ENCODE data around the gene NPAS2.

NPAS2 gene

DNA sequence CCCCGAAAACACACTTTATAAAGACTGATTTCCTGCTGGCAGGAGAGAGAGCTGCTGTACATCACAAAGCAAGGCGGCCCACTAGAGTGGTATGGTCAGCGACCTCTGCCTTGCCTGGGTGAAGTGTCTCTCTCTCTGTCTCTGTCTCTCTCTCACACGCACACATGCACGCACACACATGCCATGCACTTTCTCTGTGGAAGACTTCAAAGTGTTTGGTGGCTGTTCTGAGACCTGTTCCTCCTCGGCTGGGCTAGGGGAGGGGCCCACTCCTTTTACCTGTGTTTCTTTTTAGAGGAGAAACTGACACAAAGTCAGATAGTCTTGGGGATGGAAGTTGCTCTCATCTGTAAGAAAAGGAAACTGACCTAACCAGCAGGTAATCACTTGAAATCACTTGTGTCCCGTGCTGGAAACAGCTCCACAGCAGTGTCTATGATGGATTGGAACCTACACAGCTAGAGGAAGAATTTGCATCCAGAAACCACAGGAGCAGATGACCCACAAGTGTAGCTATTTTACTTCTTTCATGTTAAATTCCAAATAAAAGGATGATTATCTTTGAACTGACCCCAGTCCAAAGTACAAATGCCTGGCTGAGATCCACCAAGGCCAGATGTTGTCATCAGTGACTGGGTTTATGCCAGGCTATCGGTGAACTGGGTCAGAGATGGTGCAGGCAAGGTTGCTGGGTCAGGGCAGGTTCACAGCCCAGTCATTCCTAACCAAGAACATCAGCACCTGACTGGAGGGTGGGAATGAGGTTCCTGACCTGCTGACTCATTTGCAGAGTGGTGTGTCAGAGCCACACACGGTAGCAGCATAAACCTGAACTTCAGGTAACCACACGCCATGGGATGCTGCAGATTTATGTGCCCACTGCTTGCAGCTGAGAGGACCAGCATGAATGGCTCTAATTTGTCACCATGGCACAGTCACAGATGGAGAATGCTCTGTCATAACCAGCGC lies 63.0 kb downstream of the NPAS2 start:
- no peak for DNase-seq (ENCODE audit: low read depth in 2 of 2)

DNA sequence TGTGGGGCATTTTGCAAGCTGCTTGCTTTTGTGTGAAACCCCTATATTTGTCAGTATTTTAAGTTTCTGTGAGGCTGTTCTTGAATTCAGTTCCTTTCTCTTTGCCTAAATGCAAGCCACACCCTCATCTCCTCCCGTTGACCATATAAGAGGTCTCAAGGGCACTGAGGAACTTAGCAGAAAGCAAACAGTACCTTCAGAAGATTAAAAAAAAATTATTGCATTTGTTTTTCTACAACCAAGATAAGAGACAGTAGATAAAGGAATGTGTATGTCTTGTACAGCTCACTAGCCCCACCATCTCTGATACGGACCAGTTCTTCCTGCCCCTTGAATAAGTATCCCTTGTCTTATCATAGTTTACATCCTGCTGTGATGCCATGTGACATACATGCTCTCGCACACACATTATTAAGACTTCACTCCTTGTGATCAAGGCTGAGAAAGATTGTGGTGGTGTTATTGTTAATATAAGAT lies 64.2 kb downstream of the NPAS2 start:
- DNase-seq (ENCODE audit: low read depth in 2 of 2) = no peak

DNA sequence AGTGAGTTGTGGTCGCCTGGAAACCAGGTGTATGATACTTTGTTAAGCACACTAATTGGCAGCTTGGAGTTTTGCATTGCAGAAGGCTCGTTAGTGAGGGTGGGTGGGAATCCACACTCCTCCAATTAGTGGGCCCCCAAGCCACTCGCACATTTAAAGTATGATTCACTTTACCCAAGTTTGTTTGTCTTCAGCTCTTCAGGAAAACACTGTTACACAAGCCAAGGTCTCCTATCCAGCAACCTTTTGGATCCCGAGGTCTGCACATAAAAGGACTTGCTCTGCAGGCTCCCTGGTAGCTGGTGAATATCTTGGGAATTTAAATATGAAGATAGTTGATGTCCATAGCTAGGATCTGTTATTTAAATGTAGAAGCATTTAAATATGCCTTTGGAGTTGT lies 66.1 kb downstream of the NPAS2 start:
- no peak for DNase-seq (ENCODE audit: low read depth in 2 of 2)

DNA sequence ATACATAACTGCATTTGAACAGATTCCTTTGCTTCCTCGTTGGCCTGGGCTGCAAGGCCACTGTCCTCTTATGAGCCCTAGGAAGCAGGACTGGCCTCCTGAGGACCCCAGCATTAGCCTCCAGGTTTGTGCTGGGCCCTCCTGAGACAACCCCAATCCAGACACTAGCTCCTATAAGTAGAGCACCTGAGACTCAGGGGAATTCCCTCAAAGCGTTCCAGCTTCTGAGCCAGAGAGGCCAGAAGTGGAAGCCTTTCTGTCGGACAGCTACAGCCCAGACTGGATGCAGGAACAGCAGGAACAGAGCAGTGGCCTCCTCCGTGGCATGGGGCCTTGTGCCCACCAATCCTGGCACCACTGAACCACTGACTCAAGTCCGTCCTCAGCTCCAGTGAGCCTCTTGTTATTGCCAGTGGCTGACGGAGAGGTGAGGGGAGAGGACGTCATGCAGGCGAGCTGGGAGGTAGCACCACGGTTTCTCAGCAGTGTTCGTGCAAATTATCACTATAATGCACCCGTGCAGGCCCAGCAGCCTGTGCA lies 67.2 kb downstream of the NPAS2 start:
- no peak for DNase-seq (ENCODE audit: low read depth in 2 of 2)

DNA sequence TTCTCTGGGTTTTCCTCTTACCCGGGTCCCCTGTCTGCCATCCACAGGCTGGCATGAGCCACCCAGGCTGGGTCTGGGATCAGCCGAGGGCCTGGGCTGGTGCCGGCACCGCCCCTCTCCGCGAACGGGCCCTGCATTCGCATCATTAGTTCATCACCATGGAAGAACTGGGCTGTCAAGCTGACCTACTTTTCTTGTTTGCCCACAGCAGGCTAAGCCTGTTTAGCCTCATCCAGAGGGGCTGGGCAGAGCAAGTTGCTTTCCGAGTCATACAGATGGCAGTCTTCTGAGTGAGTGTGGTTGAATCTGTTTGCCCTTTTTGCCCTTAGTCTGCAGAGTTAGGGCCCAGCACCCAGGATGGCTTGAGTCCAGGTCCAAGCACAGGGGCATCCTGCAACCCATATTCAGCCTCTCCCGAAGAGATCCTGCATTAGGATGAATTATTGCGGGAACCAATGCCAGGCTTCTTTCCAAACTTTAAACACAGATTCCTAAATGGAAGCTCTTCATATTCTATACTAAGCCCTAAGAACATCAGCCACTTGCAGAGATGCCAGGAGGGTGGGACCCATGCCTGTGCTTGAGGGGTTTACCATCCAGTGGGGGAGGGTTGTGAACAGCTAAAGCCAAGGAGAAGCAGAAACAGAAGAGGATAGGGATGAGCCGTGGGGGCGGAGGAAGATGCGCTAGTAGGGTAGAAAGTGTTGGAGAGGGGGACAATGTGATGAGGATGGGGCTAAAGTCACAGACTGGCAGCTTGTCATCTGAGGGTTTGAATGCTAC lies 68.0 kb downstream of the NPAS2 start:
- DNase-seq (ENCODE audit: low read depth in 2 of 2) = no peak

DNA sequence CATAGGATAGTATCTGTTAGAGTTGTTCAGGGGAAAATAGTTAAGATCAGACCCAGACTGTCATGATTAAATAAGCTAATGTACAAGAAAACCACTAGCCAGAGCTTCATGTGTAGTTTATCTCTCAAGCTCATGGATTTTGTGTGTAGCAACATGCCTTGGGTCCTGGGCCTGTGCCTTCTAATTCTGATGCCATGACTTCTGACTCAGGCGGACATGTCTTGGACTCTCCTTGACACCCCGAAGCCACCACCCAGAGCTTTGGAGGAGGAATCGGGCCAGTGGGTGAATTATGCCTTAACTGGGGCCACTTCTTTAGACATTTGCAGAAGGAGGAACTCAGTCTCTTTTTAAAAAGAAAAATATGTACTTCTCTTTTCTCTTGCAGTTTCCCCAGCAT lies 68.7 kb downstream of the NPAS2 start:
- no peak for DNase-seq (ENCODE audit: low read depth in 2 of 2)

DNA sequence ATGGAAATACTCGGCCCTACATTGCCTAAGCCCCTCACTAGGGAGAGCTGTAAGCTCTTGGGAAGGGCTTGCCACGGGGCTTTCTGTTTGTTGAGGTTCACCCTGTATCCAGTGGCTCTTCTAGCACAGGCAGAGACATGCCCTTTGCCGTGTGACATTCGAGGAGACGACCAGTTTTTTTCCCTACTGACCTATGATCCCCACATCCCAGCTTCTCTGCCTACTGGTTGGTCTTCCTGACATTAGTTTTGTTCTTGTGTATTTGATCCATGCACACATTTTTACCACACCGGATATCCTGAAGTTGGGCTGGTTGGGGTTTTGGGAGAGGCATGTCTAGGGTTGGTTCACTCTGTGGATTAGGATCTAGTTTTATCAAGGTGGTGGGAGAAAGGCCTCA lies 69.3 kb downstream of the NPAS2 start:
- DNase-seq (ENCODE audit: low read depth in 2 of 2) = no peak

DNA sequence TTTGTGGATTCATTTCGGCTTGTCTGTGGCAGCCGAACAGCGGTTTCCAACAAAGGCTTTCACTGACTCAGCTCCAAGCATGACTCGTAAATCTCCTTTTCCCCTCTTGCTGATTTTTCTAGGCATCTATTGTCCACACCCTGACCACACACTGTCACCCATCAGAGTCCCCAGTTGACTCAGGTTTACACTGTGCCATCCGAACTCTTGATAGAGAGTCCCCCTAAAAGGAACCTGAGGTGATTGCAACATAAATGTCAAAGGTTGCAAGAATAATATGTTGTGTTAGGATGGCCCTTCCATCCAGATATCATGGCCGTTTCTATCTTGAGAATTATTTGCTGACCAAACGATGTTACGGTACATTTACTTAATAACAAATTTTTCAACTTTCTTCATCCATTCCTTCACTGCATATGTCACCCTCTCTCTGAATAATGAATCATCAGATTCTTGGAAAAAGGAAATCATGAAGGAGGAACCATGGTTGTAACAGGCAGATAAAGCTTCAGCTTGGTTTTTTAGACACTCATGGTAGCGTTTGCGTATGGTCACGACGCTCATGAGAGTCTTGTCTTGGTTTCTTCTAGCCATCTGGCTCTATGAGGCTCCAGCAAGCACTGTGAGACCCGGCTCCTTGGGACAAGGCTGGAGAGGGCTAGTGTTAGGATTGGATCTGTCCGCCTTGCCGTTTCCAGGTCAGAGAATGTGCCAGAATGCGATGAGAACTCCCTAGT lies 72.1 kb downstream of the NPAS2 start:
- DNase-seq (ENCODE audit: low read depth in 2 of 2) = no peak

DNA sequence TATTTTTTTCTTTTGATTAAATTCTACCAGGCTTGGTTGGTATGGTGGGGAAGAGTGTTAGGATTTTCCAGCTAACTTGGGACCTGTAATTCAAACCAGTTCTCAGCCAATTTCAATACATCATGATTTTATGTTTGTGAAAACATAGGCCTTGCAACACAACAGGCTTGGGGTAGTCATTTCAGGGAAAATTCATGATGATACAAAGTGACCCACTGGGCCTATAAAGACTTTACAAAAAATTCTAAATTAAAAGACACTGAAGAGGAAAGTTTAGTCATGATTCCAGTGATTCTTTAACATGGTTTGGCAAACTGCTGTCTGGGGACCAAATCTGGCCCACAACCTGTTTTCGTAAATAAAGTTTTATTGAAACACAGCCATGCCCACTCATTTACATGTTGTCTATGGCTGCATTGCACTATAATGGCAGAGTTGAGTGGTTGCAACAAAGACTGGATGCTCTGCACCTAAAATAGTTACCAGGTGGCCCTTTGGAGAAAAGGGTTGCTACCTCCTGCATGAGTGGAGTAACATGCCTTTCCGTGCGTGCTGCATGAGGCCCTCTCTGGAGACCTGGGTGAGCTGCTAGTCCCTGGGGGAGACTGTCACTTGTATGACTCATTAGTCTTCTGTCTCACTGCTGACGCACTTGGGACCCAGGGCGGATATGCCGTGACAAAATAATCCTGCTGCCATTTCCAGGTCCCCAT lies 73.6 kb downstream of the NPAS2 start:
- DNase-seq (ENCODE audit: low read depth in 2 of 2) = no peak

DNA sequence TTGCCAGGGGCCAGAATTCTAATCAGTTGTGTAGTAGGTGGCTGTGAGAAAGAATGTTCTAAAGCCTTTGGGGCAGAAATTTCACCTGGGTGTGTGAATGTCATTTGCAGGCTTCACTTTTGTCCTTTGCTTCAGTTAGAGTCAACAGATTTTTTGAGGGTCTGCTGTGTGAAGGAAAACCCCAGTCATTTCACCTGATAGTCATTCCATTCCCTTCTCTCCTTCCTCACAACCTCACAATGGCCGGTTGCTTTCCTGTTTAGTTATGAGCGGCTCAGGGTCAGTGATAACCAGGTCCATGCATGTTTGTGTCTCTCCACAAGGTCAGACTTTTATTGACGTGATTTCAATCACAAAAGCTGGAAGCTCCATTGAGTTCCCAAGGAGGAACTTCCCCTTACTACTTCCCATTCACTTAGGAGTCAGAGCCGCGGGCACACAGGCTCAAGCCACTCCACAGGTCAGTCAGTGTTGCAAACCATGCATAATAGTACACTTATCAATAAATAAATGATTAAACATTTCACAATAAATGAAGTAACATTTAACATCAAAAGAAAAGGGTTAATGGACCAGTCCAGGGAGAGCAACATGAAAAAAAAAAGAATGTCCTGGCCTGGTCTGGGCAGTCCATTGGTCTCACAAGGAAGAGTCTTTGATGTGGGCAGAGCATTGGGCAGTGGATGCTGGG lies 74.3 kb downstream of the NPAS2 start:
- no peak for DNase-seq (ENCODE audit: low read depth in 2 of 2)

DNA sequence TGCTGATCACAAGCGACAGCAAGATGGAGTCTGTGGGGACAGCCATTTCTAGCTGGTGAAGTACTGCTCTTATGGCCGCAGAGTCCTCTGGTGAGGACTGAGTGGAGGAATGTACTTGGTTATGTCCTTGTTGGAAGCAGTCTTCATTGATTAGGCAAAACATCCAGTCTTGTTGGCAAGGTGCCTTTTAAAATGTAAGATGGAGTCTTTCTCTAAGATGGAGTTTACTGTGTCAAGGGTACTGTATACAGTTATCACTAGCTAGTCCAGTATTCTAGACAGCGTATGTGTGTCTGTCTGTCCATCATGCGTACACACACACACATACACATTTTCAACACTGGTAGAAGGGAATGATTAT lies 74.8 kb downstream of the NPAS2 start:
- no peak for DNase-seq (ENCODE audit: low read depth in 2 of 2)

DNA sequence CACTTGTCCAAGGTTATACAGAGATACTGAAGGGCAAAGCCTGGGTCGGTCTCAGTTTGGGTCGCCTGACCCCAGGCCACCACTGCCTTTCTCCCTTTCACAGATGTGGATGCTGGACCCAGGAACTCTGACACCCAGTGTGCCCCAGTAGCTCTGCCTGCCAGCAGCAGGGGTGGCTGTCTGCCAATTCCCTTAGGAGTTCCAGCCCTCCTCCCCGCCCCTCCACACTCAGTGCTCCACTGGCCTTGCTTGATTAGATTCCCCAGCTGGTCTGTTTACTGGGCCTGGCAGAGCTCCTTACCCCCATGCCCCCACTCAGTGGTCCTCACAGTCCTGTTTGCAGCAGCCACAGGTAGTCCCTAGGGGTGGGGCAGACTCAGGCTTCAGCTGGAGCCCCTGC lies 75.5 kb downstream of the NPAS2 start:
- DNase-seq (ENCODE audit: low read depth in 2 of 2) = no peak

DNA sequence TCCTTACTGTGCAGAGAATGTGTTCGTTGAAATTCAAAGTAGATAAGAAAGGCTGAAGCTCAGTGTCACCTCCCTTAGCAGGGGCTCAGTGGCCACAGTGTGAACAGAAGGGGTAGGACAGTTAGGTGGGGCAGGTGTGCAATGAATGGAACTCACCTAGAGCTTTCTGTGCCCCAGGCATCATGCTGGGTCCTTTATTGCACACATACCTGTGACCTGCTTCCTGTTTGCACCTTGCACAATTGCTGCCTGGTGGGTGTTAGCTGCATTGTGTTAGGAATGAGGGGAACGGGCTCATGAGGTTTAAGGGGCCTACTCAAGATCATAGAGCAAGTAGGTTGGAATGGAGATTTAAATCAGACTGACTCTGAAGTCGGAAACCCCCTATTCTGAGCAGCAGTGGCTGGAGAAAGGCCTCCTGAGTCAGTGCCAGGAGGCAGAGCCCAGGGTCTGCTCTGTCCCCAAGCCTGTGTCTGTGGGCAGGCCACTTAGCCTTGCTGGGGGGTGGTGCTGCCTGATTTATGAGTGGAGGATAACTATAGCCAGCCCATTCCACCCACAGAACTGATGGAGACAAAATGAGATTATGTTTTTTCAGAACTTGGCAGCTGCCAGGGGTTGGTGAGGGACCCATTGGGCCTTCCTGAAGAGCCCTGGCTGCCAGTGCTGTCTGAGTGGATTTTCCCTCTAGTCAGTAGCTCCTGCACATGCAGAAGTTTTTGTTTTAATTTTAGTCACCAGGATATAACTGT lies 76.2 kb downstream of the NPAS2 start:
- no peak for DNase-seq (ENCODE audit: low read depth in 2 of 2)

DNA sequence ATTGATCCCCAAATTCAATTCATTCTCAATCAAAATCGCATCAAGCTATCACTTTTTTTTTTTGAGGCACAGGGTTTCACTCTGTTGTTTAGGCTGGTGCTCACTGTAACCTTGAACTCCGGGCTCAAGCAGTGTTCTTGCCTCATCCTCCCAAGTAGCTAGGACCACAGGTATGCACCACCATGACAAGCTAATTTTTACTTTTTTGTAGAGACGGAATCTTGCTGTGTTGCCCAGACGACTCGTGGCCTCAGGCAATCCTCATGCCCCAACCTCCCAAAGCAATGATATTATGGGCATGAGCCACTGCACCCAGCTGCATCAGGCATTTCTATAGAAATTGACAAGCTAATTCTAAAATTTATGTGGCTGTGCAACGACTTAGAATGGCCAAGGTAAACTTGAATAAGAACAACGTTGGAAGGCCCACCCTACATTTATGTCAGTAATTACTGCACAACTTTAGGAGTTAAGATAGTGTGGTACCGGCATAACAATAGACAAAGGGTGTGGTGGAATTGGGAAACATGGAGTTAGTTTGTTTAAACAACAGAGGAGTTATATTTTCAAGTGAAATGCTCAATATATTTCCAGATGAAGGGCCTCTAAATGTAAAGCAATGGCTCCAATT lies 78.2 kb downstream of the NPAS2 start:
- no peak for DNase-seq (ENCODE audit: low read depth in 2 of 2)

DNA sequence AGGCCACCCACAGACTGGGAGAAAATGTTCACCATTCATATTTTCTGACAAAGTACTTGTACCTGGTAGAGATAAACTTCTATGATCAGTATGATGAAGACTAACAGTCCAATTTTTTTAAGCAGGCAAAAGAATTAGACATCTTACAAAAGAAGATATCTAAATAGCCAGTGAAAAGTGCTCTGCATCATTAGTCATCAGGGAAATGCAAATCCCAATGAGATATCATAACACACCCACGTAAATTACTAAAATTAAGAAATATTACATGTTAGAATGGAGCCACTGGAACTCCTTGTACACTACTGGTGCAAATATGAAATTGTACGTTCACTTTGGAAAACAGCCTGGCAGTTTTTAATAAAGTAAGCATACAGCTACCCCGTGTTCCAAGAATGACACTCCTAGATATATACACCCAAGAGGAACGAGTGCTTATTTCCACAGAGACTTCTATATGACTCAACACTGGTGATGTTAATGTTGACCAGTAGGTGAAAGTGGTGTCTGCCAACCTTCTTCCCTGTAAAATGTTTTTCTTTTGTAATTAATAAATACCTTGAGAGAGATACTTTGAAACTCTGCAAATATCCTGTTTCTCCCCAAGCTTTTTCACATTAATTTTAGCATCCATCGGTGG lies 80.3 kb downstream of the NPAS2 start:
- DNase-seq (ENCODE audit: low read depth in 2 of 2) = no peak

DNA sequence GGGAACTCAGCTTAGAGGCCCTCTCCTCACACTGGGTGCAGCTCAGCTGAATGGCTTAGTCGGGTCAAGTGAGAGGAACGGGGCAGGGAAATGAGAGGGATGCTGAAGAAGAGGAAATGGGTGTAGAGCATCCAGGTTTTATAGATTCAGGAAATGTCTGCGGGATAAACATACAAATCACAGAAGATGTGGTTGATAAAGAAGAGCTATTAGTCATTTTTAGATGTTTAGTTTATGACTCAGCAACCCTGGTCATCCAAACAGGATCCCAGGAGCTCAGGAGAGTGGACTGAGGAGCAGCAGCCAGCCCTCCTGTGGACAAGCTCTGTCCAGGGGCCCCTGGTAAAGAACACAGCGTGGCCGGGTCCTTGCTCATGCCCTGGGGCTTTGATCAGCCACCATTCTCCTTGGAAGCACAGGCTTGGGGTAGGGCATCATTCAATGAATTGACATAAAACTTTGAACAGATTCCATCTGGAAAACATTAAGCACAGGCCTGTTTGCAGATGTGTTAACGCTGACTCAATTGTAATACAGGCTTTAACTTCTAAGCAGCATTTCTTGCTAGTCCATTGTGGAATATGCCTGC lies 83.0 kb downstream of the NPAS2 start:
- no peak for DNase-seq (ENCODE audit: low read depth in 2 of 2)

DNA sequence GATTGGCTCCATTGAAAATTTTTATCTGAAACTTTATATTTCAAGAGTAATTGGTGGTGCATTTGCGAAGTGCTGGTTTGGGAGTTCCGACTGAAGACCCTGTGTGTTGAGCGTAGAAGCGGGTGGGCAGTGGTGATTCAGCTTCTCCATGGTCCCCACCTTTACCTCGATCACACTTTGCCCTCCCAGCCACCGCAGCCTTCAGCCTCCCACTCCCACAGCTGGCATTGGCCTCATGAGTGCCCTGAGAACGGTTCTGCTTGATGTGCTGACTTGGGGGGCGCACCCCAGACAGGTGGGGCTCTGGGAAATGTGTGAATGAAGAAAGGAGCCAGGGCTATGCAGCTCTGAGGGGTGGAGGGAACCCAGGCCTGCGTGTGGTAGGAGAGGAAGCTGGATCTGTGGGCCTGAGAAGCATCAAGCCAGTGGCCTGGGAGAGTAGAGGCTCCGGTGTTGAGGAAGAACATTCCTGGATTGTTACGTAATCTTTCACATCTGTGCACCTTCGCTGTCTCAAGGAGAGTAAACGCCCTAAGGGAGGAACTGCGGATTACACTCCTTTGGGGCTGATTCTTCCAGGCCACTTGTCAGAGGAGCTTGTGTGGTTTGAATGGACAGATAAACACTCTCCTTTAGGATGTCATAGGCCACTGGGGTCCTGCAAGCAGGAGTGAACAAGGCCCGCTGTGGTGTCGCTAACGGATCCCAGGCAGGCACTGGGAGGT lies 83.8 kb downstream of the NPAS2 start:
- no peak for DNase-seq (ENCODE audit: low read depth in 2 of 2)
